ENCODE results near the gene PRR14L. TPM values are rescaled to one million over a fixed set of nuclear protein-coding genes. Genes with fewer than 3 reads are reported as not detected.
A peak's percentile ranks its signal among the peaks of the same experiment; 100 is the strongest.
"Not testable (repeated sequence)": the region's sequence is repeated elsewhere in the genome, so short reads cannot be mapped to it uniquely, and the experiment has no call there.

The PRR14L gene
- total and polyA plus RNA-seq, 4 donors: 17.3 to 28.8 (median 21.5) TPM

DNA sequence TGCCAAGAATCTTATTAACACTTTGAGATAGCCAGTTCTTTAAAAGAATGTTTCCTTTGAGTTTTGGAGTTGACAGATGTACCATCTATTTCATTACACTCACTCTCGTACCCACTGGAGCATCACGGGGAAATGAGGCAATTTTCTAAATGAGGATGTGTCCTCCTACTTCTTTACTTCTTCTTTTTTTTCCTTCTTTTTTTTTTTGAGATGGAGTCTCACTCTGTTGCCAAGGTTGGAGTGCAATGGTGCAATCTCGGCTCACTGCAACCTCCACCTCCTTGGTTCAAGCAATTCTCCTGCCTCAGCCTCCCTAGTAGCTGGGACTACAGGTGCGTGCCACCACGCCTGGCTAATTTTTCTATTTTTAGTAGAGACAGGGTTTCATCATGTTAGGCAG is 75.7 kb downstream of the PRR14L start:
- not testable (repeated sequence) for H3K4me3 ChIP-seq (ENCODE audit: low read depth, low read length); H3K4me1 ChIP-seq (ENCODE audit: control insufficient read depth, insufficient read depth, low read length); H3K36me3 ChIP-seq (ENCODE audit: control insufficient read depth, insufficient read depth, low read length); H3K27ac ChIP-seq (ENCODE audit: low read depth, low read length); H3K9me3 ChIP-seq (ENCODE audit: control insufficient read depth, insufficient read depth, low read length); DNase-seq (ENCODE audit: low read depth in 4 of 6, low spot score in 6 of 6); H3K27me3 ChIP-seq (ENCODE audit: control insufficient read depth, insufficient read depth, low read length)
- 100% methylated on average over 1 of the region's 5 CpGs for WGBS (ENCODE audit: insufficient coverage)

GRCh38 chr22:31668849-31669248 is 81.1 kb downstream of the PRR14L start:
- H3K36me3 ChIP-seq (ENCODE audit: control insufficient read depth, insufficient read depth, low read length); H3K27ac ChIP-seq (ENCODE audit: low read depth, low read length); H3K9me3 ChIP-seq (ENCODE audit: control insufficient read depth, insufficient read depth, low read length); H3K4me3 ChIP-seq (ENCODE audit: low read depth, low read length); H3K4me1 ChIP-seq (ENCODE audit: control insufficient read depth, insufficient read depth, low read length); H3K27me3 ChIP-seq (ENCODE audit: control insufficient read depth, insufficient read depth, low read length); DNase-seq (ENCODE audit: low read depth in 4 of 6, low spot score in 6 of 6): not testable (repeated sequence)
- WGBS (ENCODE audit: insufficient coverage): 89% methylated on average over 4 of the region's 4 CpGs

- H3K4me1 ChIP-seq (ENCODE audit: control insufficient read depth, insufficient read depth, low read length): peaks cover 11% of the 10 kb centered on the region
- DNase-seq (ENCODE audit: low read depth in 4 of 6, low spot score in 6 of 6): no peak
- no peaks in the 10 kb centered on the region for H3K27me3 ChIP-seq (ENCODE audit: control insufficient read depth, insufficient read depth, low read length)
- no peaks in the 10 kb centered on the region for H3K36me3 ChIP-seq (ENCODE audit: control insufficient read depth, insufficient read depth, low read length)
- 86% methylated on average over 6 of the region's 8 CpGs for WGBS (ENCODE audit: insufficient coverage)
- peak overlapping the region; percentile 96 for H3K4me3 ChIP-seq (ENCODE audit: low read depth, low read length)
- H3K27ac ChIP-seq (ENCODE audit: low read depth, low read length): no peak overlapping the region
- H3K9me3 ChIP-seq (ENCODE audit: control insufficient read depth, insufficient read depth, low read length): no peaks in the 10 kb centered on the region
Measured at GRCh38 chr22:31662668-31663037, 87.3 kb downstream of the PRR14L start.

GRCh38 chr22:31661851-31662667 is 87.9 kb downstream of the PRR14L start, which contains the start of gene PISD:
PISD (minus strand) TSS chr22:31662215; CDS start chr22:31662208, 7 bp downstream.
- Histone ChIP-seq H3K27ac (ENCODE audit: low read depth, low read length) (no peak within 1 kb of the TSS), H3K9me3 (ENCODE audit: control insufficient read depth, insufficient read depth, low read length) (no peaks in the 10 kb centered on the region), H3K4me3 (ENCODE audit: low read depth, low read length) (peak within 1 kb of the TSS; percentile 96), H3K27me3 (ENCODE audit: control insufficient read depth, insufficient read depth, low read length) (no peaks in the 10 kb centered on the region), H3K4me1 (ENCODE audit: control insufficient read depth, insufficient read depth, low read length) (peaks cover 11% of the 10 kb centered on the region), H3K36me3 (ENCODE audit: control insufficient read depth, insufficient read depth, low read length) (no peaks in the 10 kb centered on the region)
- 9% methylated on average over 48 of the region's 52 CpGs for WGBS (ENCODE audit: insufficient coverage)
- peak; percentile 92 to 99 (median 96) for DNase-seq (ENCODE audit: low read depth in 4 of 6, low spot score in 6 of 6)

- 68% methylated on average over 7 of the region's 10 CpGs for WGBS (ENCODE audit: insufficient coverage)
- not testable (repeated sequence) for H3K36me3 ChIP-seq (ENCODE audit: control insufficient read depth, insufficient read depth, low read length); H3K9me3 ChIP-seq (ENCODE audit: control insufficient read depth, insufficient read depth, low read length); H3K27ac ChIP-seq (ENCODE audit: low read depth, low read length); H3K27me3 ChIP-seq (ENCODE audit: control insufficient read depth, insufficient read depth, low read length); DNase-seq (ENCODE audit: low read depth in 4 of 6, low spot score in 6 of 6)
- Histone ChIP-seq H3K4me1 (ENCODE audit: control insufficient read depth, insufficient read depth, low read length) (peaks cover 11% of the 10 kb centered on the region), H3K4me3 (ENCODE audit: low read depth, low read length) (peak overlapping the region; percentile 96)
Measured at GRCh38 chr22:31660860-31661341, 89.0 kb downstream of the PRR14L start.

DNA sequence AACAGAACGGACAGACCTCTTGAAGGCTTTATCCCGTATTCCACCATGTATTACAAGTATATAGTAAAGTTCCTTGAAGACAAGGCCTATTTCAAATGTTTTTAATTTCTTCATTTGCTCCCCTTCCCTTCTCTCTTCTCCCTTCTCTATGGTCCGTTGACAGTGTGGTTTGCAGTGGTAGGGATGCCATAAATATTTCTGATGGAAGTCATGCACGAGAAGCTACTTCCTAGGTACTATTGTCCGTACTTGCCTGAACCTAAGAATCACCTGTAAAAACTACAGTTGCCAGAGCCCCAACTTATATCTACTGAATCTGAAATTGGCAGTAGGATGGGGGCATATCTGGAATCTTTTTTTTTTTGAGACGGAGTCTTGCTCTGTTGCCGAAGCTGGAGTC is 90.7 kb downstream of the PRR14L start:
- Histone ChIP-seq H3K9me3 (ENCODE audit: control insufficient read depth, insufficient read depth, low read length) (no peaks in the 10 kb centered on the region), H3K36me3 (ENCODE audit: control insufficient read depth, insufficient read depth, low read length) (peaks cover 2% of the 10 kb centered on the region), H3K27me3 (ENCODE audit: control insufficient read depth, insufficient read depth, low read length) (no peaks in the 10 kb centered on the region), H3K4me1 (ENCODE audit: control insufficient read depth, insufficient read depth, low read length) (peaks cover 11% of the 10 kb centered on the region), H3K27ac (ENCODE audit: low read depth, low read length) (no peak overlapping the region), H3K4me3 (ENCODE audit: low read depth, low read length) (no peak overlapping the region)
- 95% methylated on average over 2 of the region's 7 CpGs for WGBS (ENCODE audit: insufficient coverage)
- no peak for DNase-seq (ENCODE audit: low read depth in 4 of 6, low spot score in 6 of 6)

DNA sequence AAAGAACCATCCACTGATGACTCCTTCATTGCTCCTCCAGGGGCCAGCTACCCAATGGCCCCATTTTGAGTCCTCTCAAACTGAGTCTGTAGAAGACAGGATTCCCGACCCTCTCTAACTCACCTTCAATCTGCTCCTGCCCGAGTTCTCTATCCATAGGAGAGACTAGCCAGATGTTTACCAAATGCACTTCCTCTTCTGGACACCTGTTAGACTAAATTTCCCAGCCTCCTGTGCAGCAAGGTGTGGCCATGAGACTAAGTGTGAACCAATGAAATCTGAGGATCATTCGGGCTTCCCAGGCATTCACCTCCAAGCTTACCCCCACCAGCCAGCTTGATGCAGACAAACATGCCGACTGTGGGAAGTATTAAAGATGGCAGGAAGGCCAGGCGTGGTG is 95.5 kb downstream of the PRR14L start:
- no peaks in the 10 kb centered on the region for H3K9me3 ChIP-seq (ENCODE audit: control insufficient read depth, insufficient read depth, low read length)
- WGBS (ENCODE audit: insufficient coverage): 100% methylated on average over 3 of the region's 5 CpGs
- H3K36me3 ChIP-seq (ENCODE audit: control insufficient read depth, insufficient read depth, low read length): peaks cover 10% of the 10 kb centered on the region
- no peaks in the 10 kb centered on the region for H3K4me1 ChIP-seq (ENCODE audit: control insufficient read depth, insufficient read depth, low read length)
- H3K27me3 ChIP-seq (ENCODE audit: control insufficient read depth, insufficient read depth, low read length): no peaks in the 10 kb centered on the region
- DNase-seq (ENCODE audit: low read depth in 4 of 6, low spot score in 6 of 6): no peak
- no peak overlapping the region for H3K27ac ChIP-seq (ENCODE audit: low read depth, low read length)
- H3K4me3 ChIP-seq (ENCODE audit: low read depth, low read length): no peak overlapping the region

DNA sequence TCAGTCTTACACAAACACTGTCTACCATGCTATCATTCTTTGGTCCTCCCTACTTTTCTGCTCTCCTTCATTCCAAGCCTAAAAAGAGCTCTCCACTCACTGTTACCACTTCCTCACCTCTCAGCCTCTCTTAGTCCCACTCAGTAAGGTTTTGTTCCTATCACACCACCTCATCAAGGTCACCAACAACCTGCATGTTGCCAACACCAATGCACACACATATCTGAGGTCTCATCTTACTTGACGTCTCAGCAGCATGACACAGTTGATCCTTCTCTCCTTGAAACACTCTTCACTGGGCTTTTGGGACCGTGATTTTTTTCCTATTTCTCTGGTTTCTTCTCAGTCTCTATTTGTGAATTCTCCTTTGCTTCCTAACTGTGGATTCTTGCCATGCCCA is 96.0 kb downstream of the PRR14L start:
- no peak overlapping the region for H3K27ac ChIP-seq (ENCODE audit: low read depth, low read length)
- H3K27me3 ChIP-seq (ENCODE audit: control insufficient read depth, insufficient read depth, low read length): no peaks in the 10 kb centered on the region
- H3K4me1 ChIP-seq (ENCODE audit: control insufficient read depth, insufficient read depth, low read length): no peaks in the 10 kb centered on the region
- WGBS (ENCODE audit: insufficient coverage): 100% methylated on average over 2 of the region's 2 CpGs
- peaks cover 15% of the 10 kb centered on the region for H3K36me3 ChIP-seq (ENCODE audit: control insufficient read depth, insufficient read depth, low read length)
- no peaks in the 10 kb centered on the region for H3K9me3 ChIP-seq (ENCODE audit: control insufficient read depth, insufficient read depth, low read length)
- DNase-seq (ENCODE audit: low read depth in 4 of 6, low spot score in 6 of 6): no peak
- H3K4me3 ChIP-seq (ENCODE audit: low read depth, low read length): no peak overlapping the region

- Histone ChIP-seq H3K4me3 (ENCODE audit: low read depth, low read length) (no peak overlapping the region), H3K27ac (ENCODE audit: low read depth, low read length) (no peak overlapping the region), H3K27me3 (ENCODE audit: control insufficient read depth, insufficient read depth, low read length) (no peaks in the 10 kb centered on the region), H3K36me3 (ENCODE audit: control insufficient read depth, insufficient read depth, low read length) (peaks cover 20% of the 10 kb centered on the region), H3K4me1 (ENCODE audit: control insufficient read depth, insufficient read depth, low read length) (no peaks in the 10 kb centered on the region), H3K9me3 (ENCODE audit: control insufficient read depth, insufficient read depth, low read length) (no peaks in the 10 kb centered on the region)
- DNase-seq (ENCODE audit: low read depth in 4 of 6, low spot score in 6 of 6): no peak
- WGBS (ENCODE audit: insufficient coverage): 100% methylated on average over 1 of the region's 9 CpGs
Measured at GRCh38 chr22:31652911-31653684, 96.8 kb downstream of the PRR14L start.

Measured in spinal cord (tissue), 10 donors.